ENCODE measurements around the gene BRWD1. TPM values are rescaled to one million over a fixed set of nuclear protein-coding genes. Genes with fewer than 3 reads are reported as not detected.
"Not testable (repeated sequence)": the region's sequence is repeated elsewhere in the genome, so short reads cannot be mapped to it uniquely, and the experiment has no call there.

The BRWD1 gene
- polyA plus RNA-seq, 4 donors, result 8.6 to 33.5 (median 9.9) TPM

DNA sequence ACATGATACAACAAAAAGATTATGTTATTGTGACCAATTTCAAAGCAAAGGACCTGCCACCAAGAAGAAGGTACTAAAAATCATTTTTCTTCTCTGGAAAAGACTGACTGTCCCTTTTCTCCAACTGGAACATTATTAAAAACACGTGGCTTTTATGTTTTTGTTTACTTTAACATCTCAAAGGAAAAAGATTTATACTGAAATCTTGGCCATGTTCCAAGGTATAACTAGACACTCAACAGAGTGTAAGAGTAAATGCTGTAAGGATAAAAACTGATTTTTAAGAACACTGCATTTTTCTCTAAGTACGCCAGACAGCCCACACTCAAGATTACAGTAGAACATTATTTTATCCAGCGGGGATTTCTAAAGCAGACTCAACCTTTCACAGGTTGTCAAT lies 62.1 kb downstream of the BRWD1 start:
- Histone ChIP-seq H3K27me3 (ENCODE audit: control insufficient read depth in 3 of 3, insufficient read depth in 3 of 3, low read length in 3 of 3) (no peaks in the 10 kb centered on the region), H3K4me1 (ENCODE audit: control insufficient read depth in 3 of 3, insufficient read depth in 2 of 3, low read depth in 1 of 3, low read length in 2 of 3) (no peaks in the 10 kb centered on the region), H3K4me3 (ENCODE audit: low read depth in 1 of 3, low read length in 3 of 3) (no peak overlapping the region), H3K36me3 (ENCODE audit: control insufficient read depth in 3 of 3, insufficient read depth in 2 of 3, low read depth in 1 of 3, low read length in 3 of 3) (peaks cover 0 to 34% (median 11%) of the 10 kb centered on the region in 3 donors), H3K27ac (ENCODE audit: low read depth in 1 of 3, low read length in 2 of 3) (no peak overlapping the region), H3K9me3 (ENCODE audit: control insufficient read depth in 2 of 2, insufficient read depth in 1 of 2, low read depth in 1 of 2, low read length in 1 of 2) (no peaks in the 10 kb centered on the region)
- 63 to 79% (median 66%) methylated on average over 3 of the region's 3 CpGs for WGBS, 3 donors
- DNase-seq, result no peak
- no peak for FAIRE-seq

DNA sequence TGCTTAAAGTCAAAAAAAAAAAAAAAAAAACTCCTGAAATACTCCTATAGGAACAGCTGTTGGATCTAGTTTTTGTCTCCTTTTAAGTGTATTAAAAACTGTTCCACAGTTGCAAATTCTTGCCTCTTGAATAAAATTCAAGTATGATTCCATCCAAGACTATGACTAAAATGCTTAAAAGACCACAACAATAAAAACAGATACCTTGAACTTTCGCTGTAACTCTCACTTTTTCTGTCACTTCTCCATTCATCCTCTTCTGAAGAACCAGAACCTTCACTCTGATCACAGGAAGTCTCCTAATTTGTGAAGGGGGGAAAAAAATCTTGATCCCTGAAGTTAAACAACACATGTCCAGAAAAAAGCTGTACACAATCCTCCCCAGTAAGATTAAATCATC lies 75.2 kb downstream of the BRWD1 start:
- Histone ChIP-seq H3K9me3 (ENCODE audit: control insufficient read depth in 2 of 2, insufficient read depth in 1 of 2, low read depth in 1 of 2, low read length in 1 of 2) (no peaks in the 10 kb centered on the region), H3K36me3 (ENCODE audit: control insufficient read depth in 3 of 3, insufficient read depth in 2 of 3, low read depth in 1 of 3, low read length in 3 of 3) (peaks cover 12 to 19% (median 14%) of the 10 kb centered on the region in 3 donors), H3K27ac (ENCODE audit: low read depth in 1 of 3, low read length in 2 of 3) (no peak overlapping the region), H3K4me3 (ENCODE audit: low read depth in 1 of 3, low read length in 3 of 3) (no peak overlapping the region), H3K4me1 (ENCODE audit: control insufficient read depth in 3 of 3, insufficient read depth in 2 of 3, low read depth in 1 of 3, low read length in 2 of 3) (no peaks in the 10 kb centered on the region), H3K27me3 (ENCODE audit: control insufficient read depth in 3 of 3, insufficient read depth in 3 of 3, low read length in 3 of 3) (no peaks in the 10 kb centered on the region)
- FAIRE-seq (no peak), DNase-seq (no peak)
- 94 to 100% (median 100%) methylated on average over 1 of the region's 1 CpG for WGBS, 3 donors

DNA sequence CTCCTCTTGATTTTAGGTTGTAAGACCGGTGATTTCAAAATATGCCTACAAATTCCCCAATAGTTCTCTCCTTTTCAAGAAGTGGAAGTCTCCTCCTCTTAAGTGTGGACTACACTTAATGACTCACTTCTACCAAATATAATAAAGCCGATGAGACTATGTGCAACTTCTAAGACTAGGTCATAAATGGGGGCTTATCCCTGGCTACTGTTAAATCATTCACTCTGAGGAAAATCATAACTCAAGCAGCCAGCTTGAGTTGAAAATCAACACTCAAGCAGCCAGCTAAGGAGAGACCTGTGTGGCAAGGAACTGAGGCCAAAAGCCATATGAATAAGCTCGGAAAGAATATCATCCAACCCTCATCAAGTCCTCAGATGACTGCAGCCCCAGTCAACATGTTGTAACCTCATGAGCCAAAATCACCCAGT lies 80.6 kb downstream of the BRWD1 start:
- H3K27me3 ChIP-seq (ENCODE audit: control insufficient read depth in 3 of 3, insufficient read depth in 3 of 3, low read length in 3 of 3), result no peaks in the 10 kb centered on the region
- 81 to 86% (median 84%) methylated on average over 3 of the region's 3 CpGs for WGBS, 3 donors
- H3K4me1 ChIP-seq (ENCODE audit: control insufficient read depth in 3 of 3, insufficient read depth in 2 of 3, low read depth in 1 of 3, low read length in 2 of 3), result no peaks in the 10 kb centered on the region
- FAIRE-seq (no peak), DNase-seq (peak in 1 of 2 donors; percentile 27)
- H3K27ac ChIP-seq (ENCODE audit: low read depth in 1 of 3, low read length in 2 of 3), result no peak overlapping the region
- H3K9me3 ChIP-seq (ENCODE audit: control insufficient read depth in 2 of 2, insufficient read depth in 1 of 2, low read depth in 1 of 2, low read length in 1 of 2), result no peaks in the 10 kb centered on the region
- no peak overlapping the region for H3K4me3 ChIP-seq (ENCODE audit: low read depth in 1 of 3, low read length in 3 of 3)
- peaks cover 8 to 20% (median 16%) of the 10 kb centered on the region in 3 donors for H3K36me3 ChIP-seq (ENCODE audit: control insufficient read depth in 3 of 3, insufficient read depth in 2 of 3, low read depth in 1 of 3, low read length in 3 of 3)

DNA sequence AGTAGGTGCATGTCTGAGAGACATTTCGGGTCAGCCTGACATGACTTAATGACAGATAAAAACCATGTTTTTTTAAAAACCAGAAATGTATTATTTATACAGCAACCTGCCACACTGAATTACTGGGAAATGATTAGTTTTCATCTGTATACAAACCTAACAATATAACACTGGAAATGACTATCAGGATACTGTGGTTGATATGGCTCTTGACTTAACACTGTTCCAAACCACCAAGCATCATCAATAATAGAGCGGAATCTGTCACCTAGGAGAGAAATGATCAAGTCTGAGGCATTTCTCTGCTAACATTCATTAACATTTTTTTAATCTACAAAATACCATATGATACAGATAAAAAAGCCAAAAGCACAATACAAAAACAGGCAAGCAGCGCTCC lies 88.5 kb downstream of the BRWD1 start:
- DNase-seq (no peak), FAIRE-seq (no peak)
- 96 to 98% (median 97%) methylated on average over 3 of the region's 3 CpGs for WGBS, 3 donors
- H3K27ac ChIP-seq (ENCODE audit: low read depth in 1 of 3, low read length in 2 of 3), result no peak overlapping the region
- H3K9me3 ChIP-seq (ENCODE audit: control insufficient read depth in 2 of 2, insufficient read depth in 1 of 2, low read depth in 1 of 2, low read length in 1 of 2), result no peaks in the 10 kb centered on the region
- no peak overlapping the region for H3K4me3 ChIP-seq (ENCODE audit: low read depth in 1 of 3, low read length in 3 of 3)
- H3K27me3 ChIP-seq (ENCODE audit: control insufficient read depth in 3 of 3, insufficient read depth in 3 of 3, low read length in 3 of 3), result no peaks in the 10 kb centered on the region
- H3K36me3 ChIP-seq (ENCODE audit: control insufficient read depth in 3 of 3, insufficient read depth in 2 of 3, low read depth in 1 of 3, low read length in 3 of 3), result peaks cover 2 to 30% (median 15%) of the 10 kb centered on the region in 3 donors
- no peaks in the 10 kb centered on the region for H3K4me1 ChIP-seq (ENCODE audit: control insufficient read depth in 3 of 3, insufficient read depth in 2 of 3, low read depth in 1 of 3, low read length in 2 of 3)

DNA sequence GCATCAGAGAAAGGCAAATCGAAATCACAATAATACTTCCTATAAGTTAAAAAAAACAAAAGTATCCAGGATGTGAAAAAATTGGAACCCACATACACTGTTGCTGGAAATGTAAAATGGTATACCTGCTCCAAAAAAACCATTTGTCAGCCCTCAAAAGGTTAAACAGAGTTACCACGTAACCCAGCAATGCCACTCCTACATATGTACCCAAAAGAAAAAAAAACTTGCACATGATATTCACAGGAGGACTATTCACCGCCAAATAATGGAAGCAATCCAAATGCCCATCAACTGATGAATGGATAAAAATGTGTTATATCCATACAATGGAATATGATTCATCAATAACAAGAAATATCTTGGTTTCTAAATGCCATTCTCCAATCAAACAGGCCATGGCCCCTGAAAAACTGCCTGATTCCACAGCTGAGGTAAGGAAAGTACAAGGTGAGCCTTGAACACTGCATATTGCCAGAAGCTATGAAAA lies 91.4 kb downstream of the BRWD1 start:
- WGBS, 3 donors, result 88 to 92% (median 92%) methylated on average over 3 of the region's 3 CpGs

DNA sequence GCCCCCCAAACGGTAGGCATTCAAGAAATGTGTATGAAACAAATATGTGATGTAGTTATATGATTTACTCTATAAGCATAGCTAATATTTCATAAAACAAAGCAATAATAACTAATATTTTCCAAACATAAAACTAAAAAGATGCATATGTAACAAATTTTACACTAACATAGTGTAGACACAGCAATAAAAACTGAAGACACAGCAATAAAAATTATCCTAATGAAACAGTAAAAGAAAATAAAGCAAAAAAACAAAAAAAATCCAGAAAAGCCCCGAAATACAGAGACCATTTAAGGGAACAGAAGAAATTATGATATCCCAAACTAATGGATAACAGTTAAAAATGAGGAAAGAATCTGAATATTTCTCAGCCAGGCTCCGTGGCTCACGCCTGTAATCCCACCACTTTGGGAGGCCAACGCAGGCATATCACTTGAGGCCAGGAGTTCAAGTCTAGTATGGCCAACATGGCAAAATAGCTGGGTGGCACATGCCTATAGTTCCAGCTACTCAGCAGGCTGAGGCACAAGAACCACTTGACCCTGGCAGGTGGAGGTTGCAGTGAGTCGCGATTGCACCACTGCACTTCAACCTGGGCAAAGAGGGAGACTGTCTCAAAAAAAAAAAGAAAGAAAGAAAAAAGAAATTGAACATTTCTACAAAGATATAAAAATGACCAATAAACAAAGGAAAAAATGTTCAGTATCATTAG lies 92.0 kb downstream of the BRWD1 start:
- 90 to 95% (median 90%) methylated on average over 7 of the region's 7 CpGs for WGBS, 3 donors
- Histone ChIP-seq H3K4me1 (ENCODE audit: control insufficient read depth in 3 of 3, insufficient read depth in 2 of 3, low read depth in 1 of 3, low read length in 2 of 3) (no peaks in the 10 kb centered on the region), H3K36me3 (ENCODE audit: control insufficient read depth in 3 of 3, insufficient read depth in 2 of 3, low read depth in 1 of 3, low read length in 3 of 3) (peaks cover 2 to 23% (median 10%) of the 10 kb centered on the region in 3 donors), H3K27me3 (ENCODE audit: control insufficient read depth in 3 of 3, insufficient read depth in 3 of 3, low read length in 3 of 3) (no peaks in the 10 kb centered on the region), H3K4me3 (ENCODE audit: low read depth in 1 of 3, low read length in 3 of 3) (no peak overlapping the region), H3K27ac (ENCODE audit: low read depth in 1 of 3, low read length in 2 of 3) (no peak overlapping the region), H3K9me3 (ENCODE audit: control insufficient read depth in 2 of 2, insufficient read depth in 1 of 2, low read depth in 1 of 2, low read length in 1 of 2) (no peaks in the 10 kb centered on the region)
- peak; percentile 47 for FAIRE-seq
- DNase-seq, result no peak

More for the DNA sequence above, 91.4 kb downstream of the BRWD1 start:
- H3K4me3 ChIP-seq (ENCODE audit: low read depth in 1 of 3, low read length in 3 of 3), result no peak overlapping the region
- no peak overlapping the region for H3K27ac ChIP-seq (ENCODE audit: low read depth in 1 of 3, low read length in 2 of 3)
- H3K27me3 ChIP-seq (ENCODE audit: control insufficient read depth in 3 of 3, insufficient read depth in 3 of 3, low read length in 3 of 3), result no peaks in the 10 kb centered on the region
- FAIRE-seq (no peak), DNase-seq (no peak)
- no peaks in the 10 kb centered on the region for H3K9me3 ChIP-seq (ENCODE audit: control insufficient read depth in 2 of 2, insufficient read depth in 1 of 2, low read depth in 1 of 2, low read length in 1 of 2)
- H3K4me1 ChIP-seq (ENCODE audit: control insufficient read depth in 3 of 3, insufficient read depth in 2 of 3, low read depth in 1 of 3, low read length in 2 of 3), result no peaks in the 10 kb centered on the region
- peaks cover 2 to 27% (median 14%) of the 10 kb centered on the region in 3 donors for H3K36me3 ChIP-seq (ENCODE audit: control insufficient read depth in 3 of 3, insufficient read depth in 2 of 3, low read depth in 1 of 3, low read length in 3 of 3)

DNA sequence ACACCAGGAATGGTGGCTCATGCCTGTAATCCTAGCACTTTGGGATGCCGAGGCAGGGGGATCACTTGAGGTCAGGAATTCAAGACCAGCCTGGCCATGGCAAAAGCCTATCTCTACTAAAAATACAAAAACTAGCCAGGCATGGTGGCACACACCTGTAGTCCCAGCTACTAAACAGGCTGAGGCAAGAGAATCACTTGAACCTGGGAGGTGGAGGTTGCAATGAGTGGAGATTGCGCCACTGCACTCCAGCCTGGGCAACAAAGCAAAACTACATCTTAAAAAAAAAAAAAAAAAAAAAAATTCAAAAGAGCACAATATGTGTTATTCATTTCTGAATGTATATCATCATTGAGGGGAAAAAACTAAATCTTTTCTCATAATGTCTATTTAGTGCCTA lies 92.6 kb downstream of the BRWD1 start:
- not testable (repeated sequence) for FAIRE-seq
- H3K36me3 ChIP-seq (ENCODE audit: control insufficient read depth in 3 of 3, insufficient read depth in 2 of 3, low read depth in 1 of 3, low read length in 3 of 3), result peaks cover 2 to 26% (median 10%) of the 10 kb centered on the region in 3 donors

DNA sequence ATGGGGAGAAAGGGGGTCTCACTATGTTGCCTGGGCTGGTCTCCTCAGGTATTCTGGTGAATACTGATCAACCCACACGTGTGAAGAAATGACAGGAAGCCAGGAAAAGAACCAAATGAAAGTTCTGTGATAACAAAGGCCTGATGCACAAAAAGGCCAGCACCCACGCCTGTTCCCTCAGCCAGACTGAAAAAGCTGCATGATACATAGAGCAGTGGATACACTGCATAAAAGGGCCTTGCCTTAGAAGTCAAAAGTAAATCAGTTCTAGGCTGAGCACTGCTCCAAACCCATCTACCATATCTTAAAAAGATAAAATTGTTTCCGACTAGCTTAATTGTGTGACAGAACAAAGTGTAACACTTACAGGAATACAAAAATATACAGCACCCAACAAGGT lies 93.3 kb downstream of the BRWD1 start:
- 78 to 86% (median 83%) methylated on average over 3 of the region's 3 CpGs for WGBS, 3 donors
- Histone ChIP-seq H3K27me3 (ENCODE audit: control insufficient read depth in 3 of 3, insufficient read depth in 3 of 3, low read length in 3 of 3) (no peaks in the 10 kb centered on the region), H3K36me3 (ENCODE audit: control insufficient read depth in 3 of 3, insufficient read depth in 2 of 3, low read depth in 1 of 3, low read length in 3 of 3) (peaks cover 2 to 30% (median 10%) of the 10 kb centered on the region in 3 donors), H3K27ac (ENCODE audit: low read depth in 1 of 3, low read length in 2 of 3) (no peak overlapping the region), H3K4me3 (ENCODE audit: low read depth in 1 of 3, low read length in 3 of 3) (no peak overlapping the region), H3K9me3 (ENCODE audit: control insufficient read depth in 2 of 2, insufficient read depth in 1 of 2, low read depth in 1 of 2, low read length in 1 of 2) (no peaks in the 10 kb centered on the region), H3K4me1 (ENCODE audit: control insufficient read depth in 3 of 3, insufficient read depth in 2 of 3, low read depth in 1 of 3, low read length in 2 of 3) (no peaks in the 10 kb centered on the region)
- FAIRE-seq, result no peak
- no peak for DNase-seq

More for the DNA sequence above, 92.6 kb downstream of the BRWD1 start:
- not testable (repeated sequence) for H3K9me3 ChIP-seq (ENCODE audit: control insufficient read depth in 2 of 2, insufficient read depth in 1 of 2, low read depth in 1 of 2, low read length in 1 of 2); H3K27ac ChIP-seq (ENCODE audit: low read depth in 1 of 3, low read length in 2 of 3); H3K27me3 ChIP-seq (ENCODE audit: control insufficient read depth in 3 of 3, insufficient read depth in 3 of 3, low read length in 3 of 3); H3K4me3 ChIP-seq (ENCODE audit: low read depth in 1 of 3, low read length in 3 of 3); H3K4me1 ChIP-seq (ENCODE audit: control insufficient read depth in 3 of 3, insufficient read depth in 2 of 3, low read depth in 1 of 3, low read length in 2 of 3); DNase-seq
- 98 to 99% (median 98%) methylated on average over 2 of the region's 2 CpGs for WGBS, 3 donors

DNA sequence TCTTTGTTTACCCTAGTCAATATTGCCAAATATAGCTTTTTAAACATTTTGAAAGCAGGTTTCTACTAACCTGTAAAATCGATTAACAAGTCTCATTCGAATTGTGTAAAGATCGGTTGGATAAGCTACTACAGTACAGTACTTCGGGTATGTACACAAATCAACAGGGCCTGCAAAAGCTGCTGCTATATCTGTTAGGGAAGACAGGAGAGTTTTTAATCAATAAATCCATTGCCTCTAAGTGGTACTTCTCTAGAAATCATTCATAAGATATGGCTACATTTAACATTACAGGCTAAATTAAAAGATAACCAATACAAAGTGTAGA lies 95.4 kb downstream of the BRWD1 start:
- no peak for FAIRE-seq
- Histone ChIP-seq H3K4me1 (ENCODE audit: control insufficient read depth in 3 of 3, insufficient read depth in 2 of 3, low read depth in 1 of 3, low read length in 2 of 3) (no peaks in the 10 kb centered on the region), H3K4me3 (ENCODE audit: low read depth in 1 of 3, low read length in 3 of 3) (no peak overlapping the region), H3K27ac (ENCODE audit: low read depth in 1 of 3, low read length in 2 of 3) (no peak overlapping the region), H3K36me3 (ENCODE audit: control insufficient read depth in 3 of 3, insufficient read depth in 2 of 3, low read depth in 1 of 3, low read length in 3 of 3) (peaks cover 3 to 27% (median 9%) of the 10 kb centered on the region in 3 donors), H3K27me3 (ENCODE audit: control insufficient read depth in 3 of 3, insufficient read depth in 3 of 3, low read length in 3 of 3) (no peaks in the 10 kb centered on the region), H3K9me3 (ENCODE audit: control insufficient read depth in 2 of 2, insufficient read depth in 1 of 2, low read depth in 1 of 2, low read length in 1 of 2) (no peaks in the 10 kb centered on the region)
- WGBS, 3 donors, result 81 to 88% (median 83%) methylated on average over 4 of the region's 4 CpGs
- DNase-seq, result no peak
